ENCODE data around the gene UBE4A.

- TF ChIP-seq CBFB (IDR thresholded peaks at IDR 0.05; ENCODE audit: low read depth) (no peak), KDM1A (IDR thresholded peaks at IDR 0.05; ENCODE audit: borderline replicate concordance) (no peak), EP300 (IDR thresholded peaks at IDR 0.05; ENCODE audit: borderline replicate concordance in 1 of 2, control insufficient read depth in 1 of 2, low read depth in 2 of 2, low read length in 2 of 2) (no peak), EGR1 (IDR thresholded peaks at IDR 0.05; ENCODE audit: borderline replicate concordance in 1 of 2, low read depth in 2 of 2, low read length in 2 of 2) (no peak)
These were observed 19.0 kb upstream of the UBE4A start for GRCh38 chr11:118340449-118340848.
